HG02588 (cell line): ENCODE data around the gene SGK1.
"Not testable (repeated sequence)": the region's sequence is repeated elsewhere in the genome, so short reads cannot be mapped to it uniquely, and the experiment has no call there.

Experiments used
- ATAC-seq: cut with Tn5 transposase; IDR thresholded peaks from one replicate; pipeline ENCODE4 v1.9.1; 2021; ENCODE audit warnings: mild to moderate bottlenecking, moderate library complexity; ENCODE audit not compliant: unreplicated experiment

The SGK1 gene

DNA sequence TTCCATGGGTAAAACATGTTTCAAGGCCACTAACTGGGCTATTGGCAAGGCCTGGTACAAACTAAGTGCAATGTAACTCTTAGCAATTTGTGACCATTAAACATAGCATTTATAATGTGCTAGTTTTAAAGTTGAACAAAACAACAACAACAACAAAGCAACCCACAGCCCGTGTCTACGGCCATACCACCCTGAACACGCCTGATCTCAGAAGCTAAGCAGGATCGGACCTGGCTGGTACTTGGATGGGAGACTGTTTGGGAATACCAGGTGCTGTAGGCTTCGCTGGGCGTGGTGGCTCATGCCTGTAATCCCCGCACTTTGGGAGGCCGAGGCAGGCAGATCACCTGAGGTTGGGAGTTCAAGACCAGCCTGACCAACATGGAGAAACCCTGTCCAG, 61.0 kb downstream of the SGK1 start:
- no peak for ATAC-seq

DNA sequence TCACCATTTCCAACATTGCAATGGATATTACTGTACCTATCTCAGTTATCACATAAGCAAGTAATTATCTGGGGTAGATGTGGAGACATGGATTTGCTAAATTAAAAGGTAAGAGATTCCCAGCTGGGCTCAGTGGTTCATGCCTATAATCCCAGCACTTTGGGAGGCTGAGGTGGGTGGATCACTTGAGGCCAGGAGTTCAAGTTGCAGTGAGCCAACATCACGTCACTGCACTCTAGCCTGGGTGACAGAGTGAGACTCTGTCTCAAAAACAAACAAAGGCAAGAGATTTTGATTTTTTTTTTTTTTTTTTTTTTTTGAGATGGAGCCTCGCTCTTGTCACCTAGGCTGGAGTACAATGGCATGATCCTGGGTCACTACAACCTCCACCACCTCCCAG, 62.6 kb downstream of the SGK1 start:
- ATAC-seq = not testable (repeated sequence)

- no peak for ATAC-seq
Observed at GRCh38 chr6:134254118-134254517, 63.8 kb downstream of the SGK1 start.

DNA sequence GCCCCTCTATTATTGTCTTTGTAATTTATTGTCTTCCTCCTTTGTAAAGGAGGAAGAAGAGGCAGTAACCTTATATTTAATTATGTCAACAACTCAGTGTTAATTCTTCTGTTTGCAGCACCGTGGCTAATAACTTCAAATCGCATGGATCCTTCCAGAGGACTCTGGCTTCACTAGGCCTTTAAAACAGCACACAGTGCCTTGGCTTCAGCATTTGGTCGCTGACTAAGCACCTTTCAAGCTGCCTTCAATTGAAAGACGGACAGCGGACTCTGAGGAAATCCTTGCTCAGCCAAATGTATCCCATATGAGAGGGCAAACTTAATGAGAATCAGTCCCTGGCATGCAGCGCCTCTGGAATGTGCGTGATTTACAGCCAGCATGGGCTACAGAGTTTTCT, 64.2 kb downstream of the SGK1 start:
- ATAC-seq = no peak

- no peak for ATAC-seq
Observed at GRCh38 chr6:134251320-134251719, 66.6 kb downstream of the SGK1 start.

GRCh38 chr6:134250776-134251175, 67.1 kb downstream of the SGK1 start:
- ATAC-seq = no peak

GRCh38 chr6:134249759-134250602, 67.9 kb downstream of the SGK1 start:
- ATAC-seq = no peak

- ATAC-seq = no peak
Observed at GRCh38 chr6:134249239-134249758, 68.6 kb downstream of the SGK1 start.

DNA sequence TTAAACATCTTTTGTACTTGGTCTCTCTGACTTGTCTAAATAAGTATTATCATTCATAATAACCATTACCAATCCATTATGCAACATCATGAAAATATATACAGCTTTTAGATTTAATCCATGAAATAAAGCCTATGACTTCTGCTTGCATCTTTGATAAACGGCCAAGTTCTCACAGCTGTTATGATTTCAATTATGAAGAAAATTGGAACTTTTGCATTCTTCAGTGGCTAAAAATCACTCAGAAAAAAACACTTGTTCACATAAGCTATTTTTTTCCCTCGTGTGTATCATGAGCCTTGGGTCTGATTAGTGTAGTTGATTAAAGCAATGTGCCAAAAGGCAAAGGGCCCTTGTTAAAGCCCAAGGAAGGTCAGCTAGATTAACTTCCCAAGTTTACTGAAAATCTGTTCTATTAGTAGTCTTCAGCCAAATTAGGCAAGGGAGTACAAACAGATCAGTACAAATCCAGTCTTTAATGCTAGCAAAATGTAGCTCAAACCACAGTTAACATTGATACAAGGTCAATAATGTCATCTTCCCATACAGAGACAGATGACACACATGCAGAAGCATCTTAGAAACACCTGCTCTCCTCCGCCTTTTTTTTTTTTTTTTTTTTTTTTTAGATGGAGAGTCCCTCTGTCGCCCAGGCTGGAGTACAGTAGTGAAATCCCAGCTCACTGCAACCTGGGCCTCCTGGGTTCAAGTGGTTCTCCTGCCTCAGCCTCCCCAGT, 69.9 kb downstream of the SGK1 start:
- no peak for ATAC-seq

- peak; percentile 93 for ATAC-seq
Observed at GRCh38 chr6:134247231-134247833, 70.6 kb downstream of the SGK1 start.

- no peak for ATAC-seq
Observed at GRCh38 chr6:134245706-134246105, 72.2 kb downstream of the SGK1 start.

DNA sequence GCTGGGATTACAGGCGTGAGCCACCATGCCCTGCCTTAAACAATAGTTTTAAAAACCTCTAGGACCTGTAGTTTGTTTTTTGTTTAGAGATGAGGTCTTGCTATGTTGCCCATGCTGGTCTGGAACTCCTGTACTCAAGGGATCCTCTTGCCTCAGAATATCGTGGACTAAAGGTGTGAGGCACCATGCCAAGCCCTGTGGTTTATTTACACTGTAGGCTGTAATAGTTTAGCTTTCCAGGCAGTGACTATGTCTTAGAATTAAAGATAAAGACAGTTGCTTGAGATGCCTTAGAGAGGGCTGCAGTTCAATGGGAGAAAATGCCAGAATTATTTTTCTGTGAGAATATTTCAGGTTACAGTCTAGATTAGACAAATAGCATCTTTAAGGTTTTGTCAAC, 72.9 kb downstream of the SGK1 start:
- no peak for ATAC-seq

DNA sequence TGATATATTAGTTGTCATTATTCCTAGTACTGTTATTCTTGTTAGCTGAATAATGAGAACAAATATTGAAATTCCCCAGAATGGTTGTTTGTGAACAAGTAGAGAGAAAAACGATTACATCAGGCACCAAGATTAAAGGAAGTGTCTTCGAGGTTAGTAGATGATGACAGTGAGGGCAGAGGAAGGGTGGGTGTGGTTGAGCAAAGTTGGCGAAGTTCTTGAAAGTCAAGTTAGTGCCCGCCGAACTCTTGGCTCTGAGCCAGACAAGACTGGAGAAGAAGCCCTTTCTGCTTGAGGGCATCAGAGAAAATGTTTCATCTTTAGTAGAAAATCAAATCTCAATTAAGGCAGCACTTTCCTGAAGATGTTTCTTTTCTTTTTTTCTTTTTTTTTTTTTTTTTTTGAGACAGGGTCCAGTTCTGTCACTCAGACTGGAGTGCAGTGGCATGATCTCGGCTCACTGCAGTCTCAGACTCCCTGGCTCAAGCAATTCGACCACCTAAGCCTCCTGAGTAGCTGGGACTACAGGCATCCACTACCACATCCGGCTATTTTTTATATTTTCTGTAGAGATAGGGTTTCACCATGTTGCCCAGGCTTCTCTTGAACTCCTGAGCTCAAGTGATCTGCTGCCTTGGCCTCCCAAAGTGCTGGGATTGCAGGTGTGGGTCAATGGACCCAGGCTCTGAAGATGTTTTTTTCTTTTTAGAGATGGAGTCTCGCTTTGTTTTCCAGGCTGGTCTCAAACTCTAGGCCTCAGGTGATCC, 77.1 kb downstream of the SGK1 start:
- no peak for ATAC-seq

DNA sequence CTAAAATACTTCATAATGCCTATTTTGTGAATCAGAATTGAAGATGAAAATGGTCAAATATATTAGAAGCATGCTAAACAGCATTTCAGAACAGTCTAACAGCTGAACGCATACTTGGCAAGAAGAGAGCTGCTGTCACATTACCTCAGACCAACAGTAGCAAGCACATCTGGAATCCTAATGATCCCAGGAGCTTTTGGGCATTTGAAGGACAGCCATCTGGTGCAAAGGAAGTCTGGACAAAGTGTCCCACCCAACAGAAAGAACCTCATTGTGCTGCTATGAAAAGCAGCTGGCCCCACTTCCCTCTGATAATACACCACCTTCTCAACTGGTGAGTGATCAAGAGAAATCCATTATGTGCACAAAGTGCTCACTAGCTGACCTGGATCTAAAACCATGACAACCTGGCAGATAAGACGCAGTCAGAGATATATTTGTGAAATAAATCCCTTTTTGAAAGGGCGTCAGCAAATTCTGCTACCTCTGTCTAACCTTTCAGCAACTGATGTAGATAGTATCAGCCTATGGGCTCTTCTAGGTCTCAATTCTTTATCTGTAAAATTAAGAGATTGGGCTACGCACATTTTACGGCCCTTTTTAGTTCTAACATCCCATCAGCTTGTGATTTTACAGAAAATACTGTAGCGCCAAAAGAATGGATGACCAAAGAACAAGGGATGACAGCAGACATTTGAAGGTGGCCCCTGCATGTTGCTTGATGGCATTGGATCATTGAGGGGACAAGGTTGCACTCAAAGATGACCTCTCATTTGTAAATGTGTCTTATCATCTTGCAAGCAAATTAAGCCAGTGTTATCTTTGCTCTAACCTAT, 78.7 kb downstream of the SGK1 start:
- ATAC-seq = no peak

- no peak for ATAC-seq
Observed at GRCh38 chr6:134238006-134238405, 79.9 kb downstream of the SGK1 start.

DNA sequence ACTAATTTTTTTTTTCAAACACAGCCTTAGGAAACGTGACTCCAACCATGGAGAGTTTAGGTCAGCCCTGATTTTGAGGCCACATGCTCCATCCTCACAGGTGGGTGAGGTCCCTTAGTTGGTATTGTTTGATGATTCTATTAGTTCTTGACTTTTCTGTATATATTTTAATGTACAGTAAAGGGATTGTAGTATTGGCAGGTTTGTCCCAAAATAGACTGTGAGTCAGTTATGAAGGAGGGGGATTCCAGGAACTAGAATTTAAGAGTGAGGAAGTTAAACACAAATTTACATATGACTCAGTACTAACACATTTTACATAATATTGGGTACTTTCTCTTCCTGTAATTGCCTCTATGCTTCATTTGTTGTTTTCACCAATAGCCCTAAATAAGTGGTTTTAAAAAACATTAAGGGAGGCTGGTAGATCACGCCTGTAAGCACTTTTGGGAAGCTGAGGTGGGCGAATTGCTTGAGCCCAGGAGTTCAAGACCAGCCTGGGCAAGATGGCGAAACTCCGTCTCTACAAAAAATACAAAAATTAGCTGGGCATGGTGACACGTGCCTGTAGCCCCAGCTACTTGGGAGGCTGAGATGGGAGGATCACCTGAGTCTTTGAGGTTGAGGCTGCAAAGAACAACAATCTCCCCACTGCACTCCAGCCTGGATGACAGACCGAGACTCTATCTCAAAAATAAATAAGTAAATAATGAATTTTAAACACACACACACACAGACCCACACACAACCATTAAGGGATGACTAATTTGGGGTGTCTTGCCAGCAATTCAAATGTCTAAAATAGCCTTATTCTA, 81.8 kb downstream of the SGK1 start:
- peak; percentile 93 for ATAC-seq

DNA sequence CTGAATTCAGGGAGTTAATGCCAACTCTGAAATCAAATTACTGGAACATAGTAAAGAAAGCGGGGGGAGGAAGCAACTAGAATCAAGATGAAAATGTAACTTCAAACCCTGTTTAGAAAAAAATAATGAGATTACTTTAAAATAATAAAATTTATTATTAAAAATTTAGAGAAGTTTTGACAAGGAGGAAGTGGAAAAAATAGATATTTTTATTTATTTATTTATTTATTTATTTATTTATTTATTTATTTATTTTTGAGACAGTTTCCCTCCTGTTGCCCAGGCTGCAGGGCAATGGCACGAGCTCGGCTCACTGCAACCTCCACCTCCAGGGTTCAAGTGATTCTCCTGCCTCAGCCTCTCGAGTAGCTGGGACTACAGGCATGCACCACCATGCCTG, 82.6 kb downstream of the SGK1 start:
- not testable (repeated sequence) for ATAC-seq

DNA sequence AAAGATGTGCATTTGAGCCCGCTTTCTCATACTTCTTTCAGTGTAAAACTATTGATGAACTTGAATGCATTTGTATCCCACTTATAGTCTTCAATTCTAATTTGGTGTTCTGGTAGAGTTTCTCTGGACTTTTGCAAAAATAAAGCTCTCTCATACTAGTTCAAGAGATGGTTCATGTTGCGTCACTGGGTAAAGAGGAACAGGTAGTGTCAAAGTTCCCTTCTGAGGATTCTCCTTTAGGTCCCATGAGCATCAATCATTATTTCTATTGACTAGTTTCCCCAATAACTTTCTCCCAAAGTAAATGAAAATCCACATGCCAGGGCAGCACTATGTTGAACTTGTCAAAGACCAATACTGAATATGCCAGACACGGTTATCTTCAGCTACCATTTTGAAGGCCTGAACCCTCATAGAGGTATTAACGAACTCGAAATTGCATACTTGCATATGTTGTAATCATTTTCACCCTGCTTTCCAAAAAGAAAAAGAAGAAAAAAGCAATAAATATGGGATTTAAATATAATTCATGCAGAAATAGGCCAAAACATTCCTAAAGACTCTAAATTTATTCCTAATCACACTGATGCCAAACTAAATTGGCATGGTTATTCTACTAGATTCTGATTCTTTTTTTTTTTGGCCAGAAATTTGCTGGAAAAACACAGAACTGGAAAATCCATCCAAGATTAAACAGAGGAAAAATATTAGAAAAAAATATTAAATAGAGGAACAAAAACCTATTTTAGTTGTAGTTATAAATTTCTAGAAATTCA, 84.5 kb downstream of the SGK1 start:
- no peak for ATAC-seq
